HG03521 (cell line): ENCODE results near the gene PODN.

Experiments used
- ATAC-seq: cut with Tn5 transposase; IDR thresholded peaks from one replicate; pipeline ENCODE4 v1.9.1; 2021; ENCODE audit warnings: mild to moderate bottlenecking, moderate library complexity; ENCODE audit not compliant: unreplicated experiment

Gene PODN

GRCh38 chr1:53073868-53074311 lies 11.9 kb downstream of the PODN start:
- no peak for ATAC-seq

DNA sequence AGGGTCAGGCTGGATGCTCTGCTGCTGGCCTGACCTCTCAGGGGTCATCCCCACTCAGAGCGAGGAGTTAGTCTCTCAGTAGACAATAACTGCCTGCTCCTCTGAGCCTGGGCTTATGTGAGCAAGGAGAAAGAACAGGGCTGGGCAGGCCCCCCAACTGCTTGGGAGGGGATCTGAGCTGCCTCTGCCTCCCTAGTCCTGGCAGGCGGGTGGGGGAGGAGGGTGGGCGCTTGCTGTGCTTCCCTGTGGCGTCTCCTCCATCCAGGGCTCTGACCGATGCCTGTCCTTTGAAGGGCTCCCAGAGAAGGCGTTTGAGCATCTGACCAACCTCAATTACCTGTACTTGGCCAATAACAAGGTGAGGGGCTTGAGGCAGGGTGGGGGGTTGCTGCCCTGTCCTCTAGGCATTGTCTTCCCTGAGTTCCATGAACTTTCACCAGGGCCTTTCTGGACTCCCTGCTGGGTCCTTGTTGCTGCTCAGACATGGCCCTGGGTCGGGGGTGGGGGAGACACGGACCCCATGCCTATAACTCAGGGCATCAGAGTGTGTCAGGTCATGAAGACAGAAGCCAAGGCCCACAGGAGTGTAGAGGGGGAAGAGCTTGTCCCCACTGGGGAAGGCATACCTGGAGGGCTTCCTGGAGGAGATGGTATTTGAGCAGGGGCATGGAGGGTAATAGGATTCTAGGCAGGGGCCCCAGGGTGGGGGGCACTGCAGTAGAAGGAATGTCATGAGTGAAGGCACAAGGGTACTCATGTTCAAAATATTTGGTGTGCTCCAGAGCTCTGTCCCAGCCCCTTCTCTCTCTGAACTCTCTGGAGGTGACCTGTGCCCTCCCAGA lies 12.5 kb downstream of the PODN start:
- ATAC-seq: no peak

GRCh38 chr1:53075206-53075605 lies 13.2 kb downstream of the PODN start:
- no peak for ATAC-seq

DNA sequence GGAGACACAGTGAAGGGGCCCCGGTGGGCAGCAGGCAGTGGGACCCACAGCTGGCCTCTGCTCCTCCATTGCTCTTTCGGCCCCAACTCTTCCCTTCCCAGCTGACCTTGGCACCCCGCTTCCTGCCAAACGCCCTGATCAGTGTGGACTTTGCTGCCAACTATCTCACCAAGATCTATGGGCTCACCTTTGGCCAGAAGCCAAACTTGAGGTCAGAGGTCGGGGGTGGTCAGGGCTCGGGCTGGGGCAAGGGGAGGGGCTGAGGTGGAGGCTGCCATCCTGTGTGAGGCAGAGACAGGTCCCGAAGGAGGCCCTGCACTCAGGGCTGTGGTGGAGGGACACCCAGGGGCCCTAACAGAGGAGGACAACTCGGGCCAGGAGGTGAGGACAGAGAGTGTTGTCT lies 13.7 kb downstream of the PODN start:
- no peak for ATAC-seq

GRCh38 chr1:53076165-53076564 lies 14.2 kb downstream of the PODN start:
- ATAC-seq: no peak

DNA sequence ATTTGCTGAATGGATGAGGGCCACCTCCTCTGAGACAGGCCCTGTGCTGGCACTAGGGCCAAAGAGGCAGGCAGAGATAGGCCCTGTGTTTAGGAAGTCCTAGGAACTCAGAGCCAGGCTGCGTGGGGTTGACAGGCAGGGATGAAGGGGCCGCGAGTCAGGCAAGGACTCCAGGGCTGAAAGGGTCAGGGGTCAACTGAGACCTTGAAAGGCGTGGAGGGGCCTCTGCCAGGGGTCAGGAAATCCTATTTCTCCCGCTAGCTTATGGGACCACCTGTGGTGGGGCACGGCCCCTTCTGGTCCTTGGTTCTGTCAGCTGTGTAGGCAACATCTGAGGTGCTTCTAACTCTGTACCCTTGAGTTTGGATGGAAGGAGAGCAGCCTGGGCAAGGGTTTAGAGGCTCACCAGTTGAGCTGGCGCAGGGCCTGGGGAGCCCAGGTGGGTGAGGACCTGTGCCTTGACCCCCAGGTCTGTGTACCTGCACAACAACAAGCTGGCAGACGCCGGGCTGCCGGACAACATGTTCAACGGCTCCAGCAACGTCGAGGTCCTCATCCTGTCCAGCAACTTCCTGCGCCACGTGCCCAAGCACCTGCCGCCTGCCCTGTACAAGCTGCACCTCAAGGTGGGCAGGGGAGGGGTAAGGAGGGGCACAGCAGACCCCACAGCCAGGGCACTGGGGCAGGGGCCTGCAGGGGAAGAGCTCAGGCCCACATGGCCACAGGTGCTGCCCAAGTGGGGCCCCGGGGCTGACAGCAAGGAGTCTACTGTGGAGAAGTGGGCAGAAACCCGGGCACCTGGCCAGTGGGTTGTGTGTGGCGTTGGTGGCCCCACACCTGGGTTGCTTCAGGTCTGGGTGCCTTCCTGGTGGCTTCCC lies 14.9 kb downstream of the PODN start:
- no peak for ATAC-seq

DNA sequence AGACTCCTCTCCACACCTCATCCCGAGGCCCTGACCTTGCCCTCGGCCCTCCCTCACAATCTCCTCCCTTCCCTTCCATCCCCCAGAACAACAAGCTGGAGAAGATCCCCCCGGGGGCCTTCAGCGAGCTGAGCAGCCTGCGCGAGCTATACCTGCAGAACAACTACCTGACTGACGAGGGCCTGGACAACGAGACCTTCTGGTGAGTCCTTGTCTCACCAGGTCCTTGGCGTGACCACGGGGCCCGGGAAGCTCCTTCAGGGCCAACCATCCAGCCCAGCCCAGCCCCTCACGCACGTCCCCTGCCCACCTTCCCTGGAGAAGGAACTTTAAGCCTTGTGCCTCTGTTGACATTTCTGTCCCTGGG lies 15.6 kb downstream of the PODN start:
- no peak for ATAC-seq

DNA sequence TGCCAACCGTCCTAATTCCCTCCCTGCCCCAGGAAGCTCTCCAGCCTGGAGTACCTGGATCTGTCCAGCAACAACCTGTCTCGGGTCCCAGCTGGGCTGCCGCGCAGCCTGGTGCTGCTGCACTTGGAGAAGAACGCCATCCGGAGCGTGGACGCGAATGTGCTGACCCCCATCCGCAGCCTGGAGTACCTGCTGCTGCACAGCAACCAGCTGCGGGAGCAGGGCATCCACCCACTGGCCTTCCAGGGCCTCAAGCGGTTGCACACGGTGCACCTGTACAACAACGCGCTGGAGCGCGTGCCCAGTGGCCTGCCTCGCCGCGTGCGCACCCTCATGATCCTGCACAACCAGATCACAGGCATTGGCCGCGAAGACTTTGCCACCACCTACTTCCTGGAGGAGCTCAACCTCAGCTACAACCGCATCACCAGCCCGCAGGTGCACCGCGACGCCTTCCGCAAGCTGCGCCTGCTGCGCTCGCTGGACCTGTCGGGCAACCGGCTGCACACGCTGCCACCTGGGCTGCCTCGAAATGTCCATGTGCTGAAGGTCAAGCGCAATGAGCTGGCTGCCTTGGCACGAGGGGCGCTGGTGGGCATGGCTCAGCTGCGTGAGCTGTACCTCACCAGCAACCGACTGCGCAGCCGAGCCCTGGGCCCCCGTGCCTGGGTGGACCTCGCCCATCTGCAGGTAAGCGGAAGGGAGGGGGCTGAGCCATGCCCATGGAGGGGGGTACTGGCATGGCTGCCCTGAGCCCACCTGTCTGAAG lies 16.5 kb downstream of the PODN start:
- no peak for ATAC-seq

GRCh38 chr1:53079251-53079650 lies 17.2 kb downstream of the PODN start:
- ATAC-seq: no peak

- no peak for ATAC-seq
Measured at GRCh38 chr1:53080041-53080440, 18.0 kb downstream of the PODN start.

DNA sequence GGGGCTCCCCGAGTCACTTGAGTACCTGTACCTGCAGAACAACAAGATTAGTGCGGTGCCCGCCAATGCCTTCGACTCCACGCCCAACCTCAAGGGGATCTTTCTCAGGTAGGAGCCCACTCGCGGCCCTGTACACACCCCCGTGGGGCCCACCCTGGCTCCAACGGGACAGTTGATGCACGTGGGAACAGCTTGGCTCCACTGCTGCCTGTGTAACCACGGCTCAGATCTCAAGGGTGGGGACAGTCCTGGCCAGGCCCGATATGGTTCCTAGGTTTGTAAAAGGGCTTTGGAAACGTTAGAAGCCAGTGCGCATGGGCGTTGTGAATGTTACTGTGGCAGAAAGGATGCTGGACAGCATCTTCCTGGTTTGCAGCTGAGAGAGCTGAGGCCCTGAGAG lies 18.8 kb downstream of the PODN start:
- ATAC-seq: no peak

- ATAC-seq: no peak
Measured at GRCh38 chr1:53081384-53082066, 19.5 kb downstream of the PODN start.

- ATAC-seq: no peak
Measured at GRCh38 chr1:53082826-53083455, 20.9 kb downstream of the PODN start.

GRCh38 chr1:53083636-53084588 lies 21.9 kb downstream of the PODN start:
- ATAC-seq: no peak

GRCh38 chr1:53084589-53084971 lies 22.6 kb downstream of the PODN start:
- ATAC-seq: no peak

DNA sequence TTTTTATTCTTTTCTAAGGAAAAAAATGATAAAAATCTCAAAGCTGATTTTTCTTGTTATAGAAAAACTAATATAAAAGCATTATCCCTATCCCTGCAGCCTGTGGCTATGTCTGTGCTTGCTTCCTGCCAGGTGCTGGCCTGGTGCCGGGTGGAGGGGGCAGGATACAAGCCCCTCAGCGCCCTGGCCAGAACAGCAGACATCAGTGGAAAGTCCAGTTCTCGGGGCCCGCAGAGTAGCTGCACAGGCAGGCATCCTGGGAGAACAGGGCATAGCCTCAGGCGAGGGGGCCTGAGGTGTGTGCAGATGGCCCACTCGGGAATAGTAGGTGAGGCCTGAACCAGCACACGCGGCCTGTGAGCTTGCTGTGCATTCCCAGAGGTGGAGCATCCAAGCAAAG lies 23.4 kb downstream of the PODN start:
- ATAC-seq: no peak

DNA sequence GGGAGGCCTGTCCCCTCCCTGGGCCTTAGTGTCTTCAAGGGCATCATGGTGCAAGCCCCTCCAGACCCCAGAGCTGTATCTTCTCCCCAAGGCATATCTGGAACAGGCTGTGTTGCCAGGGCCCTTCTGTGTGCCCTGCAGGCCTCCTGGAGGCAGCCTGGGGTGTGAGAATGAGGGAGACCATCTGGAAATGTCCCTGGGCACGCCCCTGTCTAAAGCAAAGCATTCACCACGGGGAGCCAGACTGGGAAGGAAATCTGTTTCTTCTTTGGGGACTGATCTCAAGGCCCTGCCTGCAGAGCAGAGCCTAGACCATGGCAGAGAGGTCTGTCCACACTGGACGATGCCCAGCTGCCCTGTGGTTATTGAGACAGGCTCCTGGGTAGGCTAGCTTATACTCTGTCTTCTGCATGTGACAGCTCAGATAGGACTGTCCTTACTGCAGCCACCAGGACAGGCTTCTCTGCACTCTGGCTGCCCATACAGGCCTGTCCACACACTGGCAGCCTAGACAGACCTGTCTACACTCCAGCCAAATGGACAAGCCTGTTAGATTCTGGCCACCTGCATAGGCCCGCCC lies 24.6 kb downstream of the PODN start:
- no peak for ATAC-seq

DNA sequence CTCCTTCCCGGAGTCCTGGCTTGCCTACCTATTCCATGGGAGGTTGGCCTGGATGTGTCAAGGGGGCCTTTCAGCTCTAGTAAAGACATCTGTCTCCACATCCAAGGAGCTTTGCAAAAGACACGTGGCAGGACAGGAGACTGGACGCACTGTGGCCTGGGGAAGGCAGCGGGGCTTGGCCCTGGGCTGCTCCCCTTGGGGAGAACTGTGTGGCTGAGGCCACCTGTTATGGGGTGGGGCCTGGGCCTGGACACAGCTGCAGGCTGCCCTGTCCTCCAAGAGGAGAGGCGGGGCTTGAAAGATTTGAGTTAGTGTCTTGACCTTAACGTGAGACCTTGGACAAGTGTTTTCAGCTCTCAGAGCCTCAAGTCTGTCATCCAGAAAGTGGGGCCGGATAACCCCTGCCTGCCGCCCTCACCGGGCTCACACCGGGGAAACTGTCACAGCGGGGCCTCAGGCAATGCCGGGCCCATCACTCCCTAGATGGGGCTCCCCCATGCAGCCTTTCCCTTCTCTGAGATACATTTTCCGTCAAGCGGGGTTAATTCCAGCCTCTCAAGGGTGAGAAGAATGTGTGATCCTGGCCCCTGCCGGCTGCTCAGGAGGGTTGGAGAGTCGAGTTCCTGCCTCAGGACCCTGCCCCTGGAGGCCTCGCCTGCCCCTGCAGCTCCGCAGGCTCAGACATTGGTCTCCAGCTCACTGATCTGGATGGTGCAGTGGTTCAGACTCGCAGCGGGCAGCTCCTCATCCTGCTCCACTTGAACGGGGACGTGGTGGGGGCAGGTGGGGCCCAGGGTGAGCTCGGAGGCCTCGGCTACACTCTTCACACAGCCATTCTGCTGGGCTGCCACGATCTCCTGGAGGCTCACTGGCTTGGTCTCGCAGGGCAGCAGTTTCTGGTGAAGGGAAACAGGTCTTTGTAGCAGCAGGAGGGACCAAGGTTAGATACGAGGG lies 25.6 kb downstream of the PODN start:
- ATAC-seq: no peak
